Measurements from ENCODE around the gene ESR2.
"Not testable (repeated sequence)": the region's sequence is repeated elsewhere in the genome, so short reads cannot be mapped to it uniquely, and the experiment has no call there.

The ESR2 gene

DNA sequence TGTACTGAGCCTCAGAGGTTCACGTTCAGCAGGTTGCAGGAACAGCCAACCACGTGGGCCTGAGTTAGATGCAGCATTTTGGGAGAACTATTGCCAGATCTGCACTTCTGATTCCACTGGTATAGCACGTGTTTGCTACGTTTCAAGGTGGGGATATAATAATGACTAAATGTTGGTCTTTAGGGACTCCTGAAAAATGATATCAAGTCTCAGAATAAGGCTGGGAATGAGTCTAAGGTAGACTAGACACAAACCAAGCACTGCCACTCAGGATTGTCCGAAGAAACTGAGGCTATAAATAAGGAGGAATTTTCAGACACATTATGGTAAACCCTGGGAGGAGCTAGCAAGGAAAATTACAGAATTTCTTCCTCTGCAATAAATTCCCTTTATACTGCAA, 98.1 kb downstream of the ESR2 start:
- DNase-seq, result no peak

DNA sequence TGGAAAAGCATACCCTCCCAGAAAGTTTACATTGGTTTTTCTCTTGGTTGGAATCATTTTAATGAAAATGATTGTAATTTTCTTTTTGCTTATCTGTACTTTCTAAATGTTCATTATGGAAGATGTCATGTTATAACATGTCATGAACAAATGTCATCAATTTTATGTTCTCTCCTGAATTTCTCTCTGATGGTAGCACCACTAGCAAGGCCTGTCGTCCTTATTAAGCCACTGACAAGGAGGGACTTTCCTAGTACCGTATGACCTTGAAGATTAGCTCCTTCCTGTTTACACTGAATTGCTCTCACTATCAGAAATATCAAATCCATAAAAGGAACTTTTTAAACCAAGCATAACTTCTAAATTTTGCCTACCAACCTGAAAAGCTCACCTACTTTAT, 99.0 kb downstream of the ESR2 start:
- no peak for DNase-seq

DNA sequence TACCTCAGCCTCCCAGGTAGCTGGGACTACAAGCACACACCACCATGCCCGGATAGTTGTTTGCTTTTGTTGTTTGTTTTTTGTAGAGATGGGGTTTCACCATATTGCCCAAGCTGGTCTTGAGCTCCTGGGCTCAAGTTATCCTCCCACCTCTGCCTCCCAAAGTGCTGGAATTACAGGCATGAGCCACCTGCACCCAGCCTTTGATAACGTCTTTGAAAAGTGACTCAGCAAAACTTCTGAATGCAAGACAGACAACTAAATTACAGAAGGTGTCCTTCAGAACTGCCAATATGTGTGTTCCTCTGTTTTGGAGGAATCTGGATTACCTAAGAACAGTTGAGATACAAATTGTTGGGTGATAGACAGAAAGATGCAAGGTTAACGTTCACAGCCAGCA, 99.8 kb downstream of the ESR2 start:
- DNase-seq, result no peak

DNA sequence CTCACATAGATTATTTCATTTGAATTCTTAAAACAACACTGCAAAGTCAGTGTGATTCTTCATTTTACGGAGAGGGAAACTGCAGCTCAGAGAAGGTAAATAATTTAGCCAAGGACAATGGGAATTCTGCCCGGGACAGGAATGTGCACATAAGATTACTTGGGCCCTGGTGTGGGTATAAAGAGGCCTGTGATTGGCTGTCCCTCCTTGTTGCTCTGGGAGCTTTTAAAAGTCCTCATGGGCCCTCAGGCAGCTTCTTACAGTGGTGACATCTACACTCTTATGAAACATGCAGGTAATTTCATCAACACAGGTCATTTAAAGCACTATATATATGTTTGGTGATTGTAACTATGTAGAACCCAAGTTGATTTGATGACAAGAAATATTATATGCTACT, 100.3 kb downstream of the ESR2 start:
- DNase-seq, result no peak

DNA sequence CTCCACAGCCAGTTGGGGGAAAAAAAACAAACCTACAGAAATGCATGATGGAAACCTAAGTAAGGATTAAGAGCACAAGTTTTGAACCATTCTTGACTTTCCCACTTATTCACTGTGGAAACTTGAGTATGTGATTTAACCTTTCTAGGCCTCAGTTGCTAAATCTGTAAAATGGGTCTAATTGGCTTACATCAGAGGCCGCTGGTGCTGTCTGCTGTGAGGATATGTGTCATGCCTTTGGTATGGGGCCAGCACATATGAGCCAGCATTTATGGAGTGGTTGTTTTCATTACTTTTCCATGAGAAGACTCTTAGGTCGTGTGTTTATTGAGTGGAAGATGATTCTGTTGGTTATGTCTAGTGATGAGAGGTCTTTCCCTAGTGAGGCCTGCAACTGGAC, 102.4 kb downstream of the ESR2 start:
- DNase-seq, result no peak

DNA sequence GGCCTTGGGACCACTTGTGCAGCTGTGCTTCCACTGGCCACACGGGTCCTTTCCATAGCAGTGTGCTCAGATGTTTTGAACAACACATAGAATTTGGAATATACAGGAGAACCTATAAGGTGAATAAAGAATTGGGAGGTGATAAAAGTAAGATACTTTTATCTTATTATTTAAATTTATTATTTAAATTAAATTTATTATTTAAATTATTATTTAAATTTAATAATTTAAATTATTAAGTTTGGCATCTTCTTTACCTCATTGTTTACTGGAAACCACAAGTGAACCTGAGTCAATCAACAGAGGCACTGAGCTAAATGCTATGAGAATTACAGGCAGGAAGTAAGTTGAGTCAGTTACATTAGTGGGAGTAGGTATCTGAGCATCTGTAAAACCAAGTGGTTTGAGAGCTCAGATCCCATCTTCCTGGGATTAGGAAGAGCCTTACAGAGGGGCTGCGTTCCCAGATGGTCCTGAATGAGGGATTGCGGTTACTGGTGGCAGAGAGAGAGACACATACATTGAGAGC, 103.1 kb downstream of the ESR2 start:
- no peak for DNase-seq

DNA sequence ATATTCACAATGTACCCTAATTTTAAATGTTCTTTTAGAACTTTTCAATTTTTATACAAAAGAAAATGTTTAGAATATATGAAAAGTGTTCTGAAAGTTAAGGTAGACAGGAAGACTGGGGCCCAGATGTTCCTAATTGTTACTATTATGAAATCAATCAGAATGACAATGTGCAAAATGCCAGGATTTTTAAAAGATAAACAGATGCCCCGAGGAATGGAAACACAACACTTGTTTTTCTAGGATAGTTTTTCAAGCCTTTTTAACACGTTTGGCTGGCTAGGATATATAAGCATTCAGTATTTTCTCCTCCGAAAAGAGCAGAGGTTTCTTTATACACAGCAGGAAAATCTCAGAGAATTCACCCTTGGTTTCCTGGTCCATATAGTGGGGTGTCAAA, 106.8 kb downstream of the ESR2 start:
- DNase-seq, result no peak

DNA sequence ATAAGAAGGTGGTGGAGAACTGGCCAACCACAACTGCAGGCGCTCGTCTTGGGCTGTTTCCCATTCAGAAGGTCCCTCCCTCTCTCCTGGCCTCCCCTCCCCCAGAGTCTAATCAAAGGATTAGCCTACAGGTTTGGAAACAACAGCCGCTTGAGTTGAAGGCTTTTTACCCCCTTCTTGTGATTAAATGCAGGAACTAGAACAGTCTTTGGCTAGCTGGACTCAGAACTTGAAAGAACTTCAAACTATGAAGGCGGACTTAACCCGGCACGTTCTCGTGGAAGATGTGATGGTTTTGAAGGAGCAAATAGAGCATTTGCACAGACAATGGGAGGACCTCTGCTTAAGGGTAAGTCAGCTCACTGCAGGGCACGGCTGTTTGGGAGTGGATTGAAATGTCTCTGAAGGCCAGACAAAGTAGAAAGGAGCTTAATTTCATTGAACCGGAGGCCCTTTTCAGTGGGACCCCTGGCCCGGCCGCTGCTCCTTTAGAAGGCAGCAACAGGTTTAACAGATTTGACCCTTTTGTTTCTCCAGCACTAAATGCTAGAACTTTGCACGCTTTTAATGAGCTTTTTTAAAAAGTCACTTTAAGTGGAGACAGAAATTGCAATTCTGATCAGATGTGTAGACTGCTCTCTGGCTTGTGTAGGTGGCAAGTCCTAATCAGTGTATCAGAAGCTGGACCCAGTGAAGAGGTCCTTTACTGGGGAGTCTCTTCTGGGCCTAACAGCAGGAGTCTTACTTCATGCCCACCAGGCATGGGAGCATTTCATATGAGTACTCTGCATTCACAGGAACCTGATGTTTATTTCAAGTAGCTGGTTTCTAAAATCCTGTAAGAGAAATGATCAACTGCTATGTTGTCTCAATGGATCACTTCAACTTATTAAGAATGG, 107.7 kb downstream of the ESR2 start:
- DNase-seq, result no peak

DNA sequence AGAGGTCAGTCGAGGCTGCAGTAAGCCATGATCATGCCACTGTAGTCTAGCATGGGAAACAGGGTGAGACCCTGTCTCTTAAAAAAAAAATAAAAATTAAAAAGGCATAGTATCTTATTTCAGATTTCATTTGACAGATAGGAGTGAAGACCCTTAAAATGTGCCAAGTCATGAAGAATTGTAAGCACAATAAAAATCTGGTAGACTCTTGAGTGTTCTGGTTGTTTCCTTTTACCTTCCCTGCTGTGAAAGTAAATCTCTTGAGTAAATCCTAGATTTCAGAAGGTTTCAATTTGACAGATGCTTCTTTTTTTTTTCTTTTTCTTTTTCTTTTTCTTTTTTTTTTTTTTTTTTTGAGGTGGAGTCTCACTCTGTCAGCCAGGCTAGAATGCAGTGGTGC, 109.0 kb downstream of the ESR2 start:
- no peak for DNase-seq

DNA sequence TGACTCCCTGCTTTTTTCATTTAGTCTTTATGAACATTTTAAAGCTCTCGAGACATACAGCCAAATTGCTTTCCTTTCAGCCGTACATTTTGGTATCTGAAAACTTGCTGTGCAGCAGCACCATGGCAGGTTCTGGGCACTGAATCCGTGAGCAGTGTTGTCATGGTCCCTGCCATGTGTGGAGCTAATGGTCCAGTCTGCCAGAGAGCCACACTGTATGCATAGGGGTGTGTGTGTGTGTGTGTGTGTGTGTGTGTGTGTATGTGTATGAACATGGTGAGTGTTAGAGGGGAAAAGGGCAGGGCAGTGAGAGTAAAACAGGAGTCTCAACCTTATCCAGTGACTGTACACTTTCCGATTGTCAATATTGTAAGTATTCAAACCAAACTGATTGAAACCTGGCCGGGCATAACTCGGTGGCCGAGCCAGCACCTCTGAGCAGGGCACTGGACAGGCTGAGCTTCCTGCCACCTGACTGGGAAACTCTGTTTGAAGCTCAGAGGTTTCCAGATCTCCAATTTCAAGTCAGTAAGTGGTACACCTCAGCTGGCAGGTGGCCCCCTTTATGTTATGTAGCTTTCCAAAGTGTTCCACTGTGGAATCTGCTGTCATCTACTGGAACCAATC, 110.0 kb downstream of the ESR2 start:
- DNase-seq, result no peak

DNA sequence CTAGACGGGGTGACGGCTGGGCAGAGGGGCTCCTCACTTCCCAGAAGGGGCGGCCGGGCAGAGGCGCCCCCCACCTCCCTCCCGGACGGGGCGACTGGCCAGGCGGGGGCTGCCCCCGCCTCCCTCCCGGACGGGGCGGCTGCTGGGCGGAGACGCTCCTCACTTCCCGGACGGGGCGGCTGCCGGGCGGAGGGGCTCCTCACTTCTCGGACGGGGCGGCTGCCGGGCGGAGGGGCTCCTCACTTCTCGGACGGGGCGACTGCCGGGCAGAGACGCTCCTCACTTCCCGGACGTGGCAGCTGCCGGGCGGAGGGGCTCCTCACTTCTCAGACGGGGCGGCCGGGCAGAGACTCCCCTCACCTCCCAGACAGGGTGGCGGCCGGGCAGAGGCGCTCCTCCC, 111.3 kb downstream of the ESR2 start:
- not testable (repeated sequence) for DNase-seq

DNA sequence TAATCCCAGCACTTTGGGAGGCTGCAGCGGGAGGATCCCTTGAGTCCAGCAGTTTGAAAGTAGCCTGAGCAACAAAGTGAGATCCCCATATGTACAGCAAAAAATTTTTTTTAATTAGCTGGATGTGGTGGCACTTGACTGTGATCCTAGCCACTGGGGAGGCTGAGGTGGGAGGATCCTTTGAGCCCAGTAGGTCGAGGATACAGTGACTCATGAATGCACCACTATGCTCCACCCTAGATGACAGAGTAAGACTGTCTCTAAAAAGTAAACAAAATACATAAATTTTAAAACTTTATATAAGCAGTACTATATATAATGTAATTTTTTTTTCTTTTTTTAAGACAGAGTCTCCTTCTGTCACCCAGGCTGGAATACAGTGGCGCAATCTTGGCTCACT, 115.4 kb downstream of the ESR2 start:
- DNase-seq, result no peak

DNA sequence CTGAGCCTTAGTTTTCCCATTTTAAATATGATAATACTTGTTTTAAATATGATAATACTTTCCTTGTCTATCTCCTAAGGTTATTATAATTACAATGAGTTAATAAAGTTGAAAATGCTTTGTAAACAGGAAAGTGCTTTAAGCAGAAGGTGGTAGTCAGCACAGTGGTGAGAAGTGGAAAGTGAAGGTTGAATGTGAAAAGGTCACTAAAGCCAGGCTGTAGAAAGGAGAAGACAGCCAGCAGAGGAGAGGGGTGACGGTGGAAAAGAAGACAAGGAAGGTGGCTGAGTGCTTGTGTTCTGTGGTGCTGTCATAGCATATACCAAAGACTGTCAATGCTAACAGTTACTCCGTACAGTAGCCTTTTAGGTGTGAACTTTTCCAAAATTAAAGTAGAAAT, 117.8 kb downstream of the ESR2 start:
- DNase-seq, result no peak

DNA sequence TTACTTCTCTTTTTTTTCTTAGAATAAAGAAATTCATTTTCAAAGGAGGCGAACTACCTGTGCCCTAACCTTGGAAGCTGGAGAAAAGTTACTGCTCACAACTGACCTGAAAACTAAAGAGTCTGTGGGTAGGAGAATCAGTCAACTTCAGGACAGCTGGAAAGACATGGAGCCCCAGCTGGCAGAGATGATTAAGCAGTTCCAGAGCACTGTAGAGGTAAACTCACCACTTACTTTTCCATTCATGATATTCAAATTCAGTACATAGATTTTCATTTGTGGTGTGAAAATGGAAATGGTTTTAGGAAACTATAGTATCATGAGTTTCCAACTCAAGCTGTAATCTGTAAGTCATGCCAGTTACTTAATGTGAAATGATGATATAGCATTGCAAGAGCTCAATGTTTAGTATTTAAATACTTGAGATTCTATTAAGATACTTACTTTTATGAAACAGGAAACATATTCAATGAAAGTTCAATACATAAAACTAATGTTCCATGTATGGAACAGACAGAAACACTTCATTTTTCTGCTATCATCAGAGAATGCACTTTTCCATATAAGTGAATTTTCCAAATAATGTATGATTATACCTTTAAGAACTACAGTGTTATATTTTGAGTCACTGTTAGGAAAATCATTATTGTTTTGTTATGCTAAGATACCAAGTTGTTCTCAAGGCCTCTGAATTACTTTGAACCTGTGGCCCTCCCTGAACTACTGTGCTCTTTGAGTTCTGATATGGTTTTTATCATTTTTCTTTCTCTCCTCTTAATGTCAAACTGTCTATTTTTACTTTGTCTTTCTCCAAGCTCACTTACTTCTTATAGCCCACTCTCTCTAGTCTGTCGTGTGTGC, 119.0 kb downstream of the ESR2 start:
- no peak for DNase-seq

DNA sequence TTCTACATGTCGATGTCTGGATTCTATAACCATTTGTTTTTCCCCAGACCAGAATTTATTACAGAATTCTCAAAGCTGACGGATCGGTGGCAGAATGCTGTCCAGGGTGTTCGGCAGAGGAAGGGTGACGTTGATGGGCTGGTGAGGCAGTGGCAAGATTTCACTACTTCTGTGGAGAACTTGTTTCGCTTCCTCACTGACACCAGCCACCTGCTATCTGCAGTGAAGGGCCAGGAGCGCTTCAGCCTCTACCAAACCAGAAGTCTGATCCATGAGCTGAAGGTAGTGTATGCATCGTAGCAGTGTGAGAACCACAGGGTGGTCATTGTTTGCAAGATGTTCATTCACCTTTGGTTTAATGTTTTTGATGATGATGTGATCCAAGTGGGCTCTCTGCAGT, 124.0 kb downstream of the ESR2 start:
- no peak for DNase-seq

DNA sequence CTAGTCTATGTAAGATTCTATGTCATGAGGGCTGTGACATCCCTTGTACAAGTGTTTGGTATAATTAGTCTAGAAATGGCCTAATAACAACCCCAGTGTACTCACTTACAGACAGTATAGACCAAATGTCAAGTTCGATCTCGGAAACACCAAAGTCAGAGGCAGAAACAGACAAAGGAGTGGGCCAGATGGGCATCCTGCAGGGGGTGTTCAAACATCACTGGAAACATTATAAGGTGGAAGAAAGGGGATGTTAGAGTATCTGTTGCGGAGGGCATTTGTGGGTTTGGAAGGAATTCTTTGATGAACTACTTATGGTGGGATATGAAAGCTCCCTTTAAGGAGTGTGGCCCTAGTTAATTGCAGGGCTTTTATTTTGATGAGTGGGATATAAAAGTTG, 134.6 kb downstream of the ESR2 start:
- no peak for DNase-seq

DNA sequence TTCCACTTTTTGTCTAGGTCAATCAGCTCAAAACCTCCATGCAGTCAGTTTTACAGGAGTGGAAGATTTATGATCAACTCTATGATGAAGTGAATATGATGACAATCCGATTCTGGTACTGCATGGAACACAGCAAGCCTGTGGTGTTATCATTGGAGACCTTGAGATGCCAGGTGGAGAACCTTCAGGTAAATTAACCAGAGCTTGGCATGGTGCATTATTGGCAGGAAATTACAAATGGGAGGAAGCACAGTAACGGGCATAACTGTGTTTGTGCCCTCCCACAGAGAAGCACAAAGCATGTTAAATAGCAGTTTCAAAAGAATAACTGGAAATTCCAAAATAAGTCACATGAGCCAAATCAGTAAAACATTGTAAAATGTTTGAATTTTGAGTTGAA, 135.6 kb downstream of the ESR2 start:
- DNase-seq, result no peak

DNA sequence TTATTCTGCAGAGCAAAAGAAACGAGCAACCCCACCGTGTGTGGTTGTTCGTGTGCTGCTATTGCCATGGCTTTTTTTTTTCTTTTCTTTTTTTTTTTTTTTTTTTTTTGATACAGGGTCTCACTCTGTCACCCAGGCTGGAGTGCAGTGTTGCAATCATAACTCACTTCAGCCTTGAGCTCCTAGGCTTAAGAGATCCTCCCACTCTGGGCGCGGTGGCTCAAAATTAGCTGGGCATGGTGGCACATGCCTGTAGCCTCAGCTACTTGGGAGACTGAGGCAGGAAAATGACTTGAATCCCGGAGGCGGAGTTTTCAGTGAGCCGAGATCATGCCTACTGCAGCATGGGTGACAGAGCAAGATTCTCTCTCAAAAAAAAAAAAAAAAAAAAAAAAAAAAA, 144.2 kb downstream of the ESR2 start:
- no peak for DNase-seq

DNA sequence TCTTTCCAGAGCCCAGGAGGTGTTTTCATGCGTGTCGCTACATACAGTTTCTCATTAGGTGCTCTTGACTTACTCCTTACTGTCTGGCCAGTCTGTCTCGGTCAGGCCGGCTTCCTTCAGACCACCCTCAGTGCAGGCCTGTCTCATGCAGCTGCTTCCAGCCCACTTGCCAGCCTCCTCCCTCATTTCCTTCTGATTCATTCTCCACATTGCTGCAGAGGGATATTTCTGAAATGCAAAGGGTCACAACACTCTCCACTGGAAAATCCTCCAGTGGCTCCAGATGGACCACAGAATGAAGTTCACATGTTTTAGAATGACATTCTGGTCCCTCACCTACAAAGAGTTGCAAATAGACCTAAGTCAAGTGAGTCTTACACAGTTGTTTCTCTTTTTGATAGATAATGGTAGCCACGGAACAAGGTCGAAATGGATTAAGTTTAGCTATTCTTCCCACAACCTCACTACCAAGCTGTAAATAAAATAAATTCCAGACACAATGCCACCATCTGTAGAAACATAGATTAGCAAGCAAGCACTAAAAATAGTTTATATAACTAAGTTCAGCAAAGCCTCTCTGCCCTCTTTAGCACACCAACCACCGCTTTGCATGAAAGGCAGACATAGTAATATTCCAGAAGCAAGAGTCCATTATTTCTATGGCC, 146.9 kb downstream of the ESR2 start:
- DNase-seq, result no peak

DNA sequence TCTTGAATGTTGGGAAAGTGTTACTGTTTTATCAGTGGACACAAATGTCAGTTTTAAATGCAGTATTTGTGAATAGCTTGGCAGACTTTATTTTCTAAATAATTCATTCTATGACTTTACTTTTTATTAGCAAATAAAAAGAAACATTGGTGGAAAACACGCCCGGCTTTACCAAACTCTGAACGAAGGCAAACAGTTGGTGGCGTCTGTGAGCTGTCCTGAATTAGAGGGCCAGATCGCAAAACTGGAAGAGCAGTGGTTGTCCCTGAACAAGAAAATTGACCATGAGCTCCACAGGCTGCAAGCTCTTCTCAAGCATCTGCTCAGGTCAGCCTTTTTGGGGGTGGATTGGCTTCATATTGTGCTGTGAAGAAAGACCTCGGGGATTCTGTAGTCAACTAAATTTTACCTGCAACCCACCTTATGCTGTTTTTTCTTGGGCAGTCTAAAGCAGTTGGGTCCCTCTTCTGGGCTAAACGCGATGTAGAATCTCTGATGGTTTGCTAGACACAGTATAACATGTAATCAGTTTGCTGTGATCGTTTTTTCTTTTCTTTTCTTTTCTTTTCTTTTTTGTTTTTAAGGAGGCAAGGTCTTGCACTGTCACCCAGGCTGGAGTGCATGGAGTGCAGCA, 156.4 kb downstream of the ESR2 start:
- no peak for DNase-seq

DNA sequence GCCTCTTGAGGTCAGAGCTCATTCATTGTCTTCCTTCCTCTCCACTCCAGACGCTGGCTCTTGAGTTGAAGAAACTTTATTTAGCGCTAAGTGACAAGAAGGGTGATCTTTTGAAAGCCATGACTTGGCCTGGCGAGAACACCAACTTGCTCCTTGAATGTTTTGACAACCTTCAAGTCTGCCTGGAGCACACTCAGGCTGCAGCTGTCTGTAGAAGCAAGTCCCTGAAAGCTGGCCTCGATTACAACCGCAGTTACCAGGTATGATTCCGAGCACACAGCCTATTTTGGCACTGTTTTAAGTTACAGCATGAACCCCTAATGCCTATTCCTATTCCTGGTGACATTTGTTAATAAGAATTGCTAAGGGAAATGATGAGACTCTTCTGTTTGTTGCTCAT, 167.6 kb downstream of the ESR2 start:
- DNase-seq, result no peak

DNA sequence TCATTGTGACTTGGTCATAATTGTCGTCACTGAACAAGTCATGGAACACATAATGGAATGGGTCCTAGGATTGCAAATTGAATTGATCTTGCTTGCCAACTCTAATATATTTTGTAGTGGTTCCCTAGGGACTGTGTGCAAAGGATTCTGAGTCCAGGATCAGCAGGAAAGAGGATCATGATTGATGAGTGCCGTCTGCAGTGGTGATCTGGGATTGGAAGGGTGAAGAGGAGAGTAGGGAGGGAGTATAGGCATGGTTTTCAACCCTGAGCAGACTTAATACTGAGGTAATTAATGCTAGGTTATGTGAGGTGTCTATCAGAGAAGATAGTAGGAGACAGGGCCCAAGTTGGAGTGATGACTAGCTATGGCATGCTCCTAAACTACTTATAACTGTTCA, 168.9 kb downstream of the ESR2 start:
- DNase-seq, result no peak

Measured in hippocampal formation (tissue), 2 donors.